AG09319 (cell line): ENCODE measurements around the gene SERTAD2.

Experiments
- DNase-seq: peaks from one replicate; pipeline ENCODE4 v3.0.0-alpha.2; 2010; ENCODE audit warnings: low read depth; ENCODE audit errors: extremely low read depth
- TF ChIP-seq, protein P1 (sequence below): IDR thresholded peaks from 2 replicates; pipeline ENCODE4 v1.5.1; 2011; ENCODE audit warnings: low read depth, mild to moderate bottlenecking, inconsistent platforms, low read length, moderate library complexity

SERTAD2 gene

DNA sequence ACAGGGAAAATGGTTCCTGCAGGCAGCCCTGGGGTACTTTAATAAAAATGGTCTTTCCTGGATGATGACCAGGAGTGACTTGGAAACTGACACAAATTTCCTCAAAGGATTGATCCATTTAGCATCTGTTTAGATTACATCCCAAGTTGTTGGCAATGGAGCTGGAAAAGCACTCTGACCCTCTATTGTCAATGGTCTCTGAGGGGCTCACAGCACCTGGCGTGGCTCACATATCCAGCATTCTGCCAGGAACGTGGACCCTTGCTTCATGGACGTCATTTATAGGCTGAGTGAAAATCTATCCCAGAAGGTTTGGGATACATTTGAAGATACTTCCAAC lies 43.8 kb downstream of the SERTAD2 start:
- no peak for DNase-seq
- TF ChIP-seq, protein P1, sequence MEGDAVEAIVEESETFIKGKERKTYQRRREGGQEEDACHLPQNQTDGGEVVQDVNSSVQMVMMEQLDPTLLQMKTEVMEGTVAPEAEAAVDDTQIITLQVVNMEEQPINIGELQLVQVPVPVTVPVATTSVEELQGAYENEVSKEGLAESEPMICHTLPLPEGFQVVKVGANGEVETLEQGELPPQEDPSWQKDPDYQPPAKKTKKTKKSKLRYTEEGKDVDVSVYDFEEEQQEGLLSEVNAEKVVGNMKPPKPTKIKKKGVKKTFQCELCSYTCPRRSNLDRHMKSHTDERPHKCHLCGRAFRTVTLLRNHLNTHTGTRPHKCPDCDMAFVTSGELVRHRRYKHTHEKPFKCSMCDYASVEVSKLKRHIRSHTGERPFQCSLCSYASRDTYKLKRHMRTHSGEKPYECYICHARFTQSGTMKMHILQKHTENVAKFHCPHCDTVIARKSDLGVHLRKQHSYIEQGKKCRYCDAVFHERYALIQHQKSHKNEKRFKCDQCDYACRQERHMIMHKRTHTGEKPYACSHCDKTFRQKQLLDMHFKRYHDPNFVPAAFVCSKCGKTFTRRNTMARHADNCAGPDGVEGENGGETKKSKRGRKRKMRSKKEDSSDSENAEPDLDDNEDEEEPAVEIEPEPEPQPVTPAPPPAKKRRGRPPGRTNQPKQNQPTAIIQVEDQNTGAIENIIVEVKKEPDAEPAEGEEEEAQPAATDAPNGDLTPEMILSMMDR: no peak

DNA sequence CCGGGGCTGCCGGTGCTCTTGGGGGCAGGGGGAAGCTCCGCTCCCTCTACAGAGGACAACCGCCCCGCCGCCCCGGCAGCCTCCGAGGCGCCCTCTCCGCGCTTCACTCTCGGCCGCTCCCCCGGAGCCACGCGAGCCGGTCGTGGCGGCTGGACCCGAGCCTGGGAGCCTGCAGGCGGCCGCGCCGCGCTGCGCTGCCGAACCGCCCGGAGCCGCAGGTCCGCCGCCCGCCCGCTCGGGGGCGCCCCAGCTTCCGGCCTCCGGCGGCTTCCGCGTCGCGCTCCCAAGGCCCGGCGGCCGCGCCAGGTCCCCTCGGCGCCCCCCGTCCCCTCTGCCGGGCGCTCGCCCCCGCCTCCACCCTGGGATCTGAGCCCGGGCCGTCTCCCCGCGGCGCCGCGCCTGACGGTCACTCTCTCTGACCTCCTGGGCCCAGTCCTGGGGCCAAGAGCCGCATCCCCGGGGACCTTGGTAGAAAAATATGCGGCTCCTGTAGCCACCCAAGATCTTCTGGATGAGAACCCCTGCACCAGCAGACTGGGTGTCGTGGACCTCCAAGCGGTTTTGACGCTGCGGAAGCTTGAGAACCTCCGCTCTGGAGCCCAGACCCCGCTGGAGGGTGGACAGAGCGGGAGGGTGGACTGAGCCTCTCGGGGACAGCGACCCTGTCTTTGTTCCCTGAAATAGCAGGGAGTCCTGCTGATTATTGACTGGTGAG lies 44.3 kb downstream of the SERTAD2 start:
- DNase-seq: no peak
- TF ChIP-seq, protein P1: no peak; the same call in none of the 2 replicates

- DNase-seq: no peak
- TF ChIP-seq, protein P1: no peak
Observed at GRCh38 chr2:64608867-64609226, 44.9 kb downstream of the SERTAD2 start.

DNA sequence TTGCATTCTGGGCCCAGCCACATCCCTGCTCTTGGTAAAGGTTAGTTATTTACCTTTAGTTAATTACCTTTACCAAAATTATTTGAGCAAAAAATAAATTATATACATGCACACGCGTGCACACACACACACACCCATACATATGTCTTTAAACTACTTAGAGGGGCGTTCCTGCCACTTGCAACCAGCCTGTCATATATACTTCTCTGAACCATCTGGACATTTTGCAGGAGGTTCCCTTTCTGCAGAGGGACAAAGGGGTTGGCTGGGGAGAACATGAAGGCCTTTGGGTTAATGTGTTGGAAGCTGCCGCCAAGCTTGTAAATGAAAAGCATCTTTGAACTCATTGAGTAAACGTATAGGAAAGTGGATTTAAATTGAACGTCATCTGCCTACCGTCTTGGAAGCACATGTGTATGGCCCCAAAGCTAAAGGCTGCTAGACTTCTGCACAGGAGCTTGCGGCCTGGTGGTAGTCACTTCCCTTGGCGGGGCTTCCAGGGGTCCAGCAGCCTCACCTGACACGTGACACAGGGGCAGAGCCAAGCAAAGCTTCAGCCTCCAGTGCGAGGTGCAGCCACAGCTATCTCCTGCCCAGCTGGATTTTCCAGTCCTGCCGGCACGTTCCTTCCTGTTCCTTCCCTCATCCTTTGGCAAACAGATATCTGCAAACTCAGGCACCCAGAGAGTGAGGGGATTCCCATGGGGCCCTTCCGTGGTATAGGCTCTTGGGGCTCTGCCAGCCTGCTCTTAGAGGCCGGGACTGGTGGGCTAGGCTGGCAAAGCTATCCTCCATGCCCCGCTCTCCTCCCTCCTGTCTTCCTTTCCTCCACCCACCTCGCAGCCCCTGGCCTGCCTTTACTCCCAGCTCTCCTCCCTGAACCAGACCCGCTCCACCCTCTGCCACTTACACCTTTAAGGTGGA lies 46.1 kb downstream of the SERTAD2 start:
- no peak for DNase-seq
- TF ChIP-seq, protein P1: no peak

GRCh38 chr2:64606479-64607363 lies 47.0 kb downstream of the SERTAD2 start:
- TF ChIP-seq, protein P1: no peak
- no peak for DNase-seq

GRCh38 chr2:64605991-64606478 lies 47.7 kb downstream of the SERTAD2 start:
- TF ChIP-seq, protein P1: no peak

More at GRCh38 chr2:64605991-64606478, 47.7 kb downstream of the SERTAD2 start:
- DNase-seq: no peak
